Heart left ventricle (tissue), 16 donors: ENCODE results near the gene C4orf46. TPM values are rescaled to one million over a fixed set of nuclear protein-coding genes. Genes with fewer than 3 reads are reported as not detected.
"Not testable (repeated sequence)": the region's sequence is repeated elsewhere in the genome, so short reads cannot be mapped to it uniquely, and the experiment has no call there.

Source experiments
- ATAC-seq, 4 donors: fragments of 200-7000 bp; cut with Tn5 transposase; one replicate each; pipeline ENCODE4 v1.9.1; 2020 to 2022; ENCODE audit warnings: moderate library complexity in 4 of 4, mild to moderate bottlenecking in 3 of 4, moderate number of reproducible peaks in 1 of 4
- DNase-seq, 5 donors: peaks; one replicate each; pipeline ENCODE4 v3.0.0-alpha.2; 2020
- H3K27ac ChIP-seq, 12 donors: fragments of 200-600 bp; sonication (generic) in 4 of 12; one replicate each; pipeline versions ENCODE4 v1.5.0 to v1.8.0; 2016 to 2022; ENCODE audit warnings: mild to moderate bottlenecking in 2 of 12
- H3K27me3 ChIP-seq, 9 donors: fragments of 200-600 bp; sonication (generic) in 2 of 9; one replicate each; pipeline versions ENCODE4 v1.5.1 to v1.8.0; 2016 to 2022; ENCODE audit warnings: mild to moderate bottlenecking in 3 of 9
- H3K36me3 ChIP-seq, 9 donors: fragments of 200-600 bp; sonication (generic) in 2 of 9; one replicate each; pipeline versions ENCODE4 v1.5.0 to v1.8.0; 2018 to 2022; ENCODE audit warnings: mild to moderate bottlenecking in 2 of 9
- H3K4me1 ChIP-seq, 12 donors: fragments of 200-600 bp; sonication (generic) in 4 of 12; one replicate each; pipeline versions ENCODE4 v1.5.0 to v1.8.0; 2016 to 2022; ENCODE audit warnings: mild to moderate bottlenecking in 3 of 12
- H3K4me3 ChIP-seq, 12 donors: fragments of 200-600 bp; sonication (generic) in 4 of 12; one replicate each; pipeline versions ENCODE4 v1.5.0 to v1.8.0; 2017 to 2022; ENCODE audit warnings: mild to moderate bottlenecking in 9 of 12, moderate library complexity in 4 of 12
- H3K9me3 ChIP-seq, 12 donors: fragments of 200-600 bp; sonication (generic) in 4 of 12; one replicate each; pipeline versions ENCODE4 v1.5.0 to v1.8.0; 2016 to 2022; ENCODE audit warnings: mild to moderate bottlenecking in 1 of 12
- POLR2A ChIP-seq, 2 donors: fragments of 450-650 bp; IDR thresholded peaks; one replicate each; pipeline ENCODE4 v1.6.1; 2017; ENCODE audit warnings: antibody characterized with exemption in 2 of 2, mild to moderate bottlenecking in 2 of 2, moderate library complexity in 2 of 2
- WGBS, 4 donors: extraction: QIAGEN DNeasy Blood & Tissue Kit in 2 of 4; methylation state at CpG; one replicate each; pipeline versions ENCODE4 v1.1.5 to v1.1.7; 2013 to 2018; 5-methylcytosine and 5-hydroxymethylcytosine counted together
- intact Hi-C, 10 donors: fragments of 100-400 bp; cut with DNase I; formaldehyde crosslinking; loops; one replicate each; pipeline versions ENCODE4 v1.11.1 to v1.14.2; 2022
- long read RNA-seq, 3 donors: library from polyadenylated mRNA; unstranded; transcript quantifications; one replicate each; pipeline ENCODE4 v2.0.0, GENCODE V29; 2020 to 2021
- polyA plus RNA-seq, 2 donors: library from polyadenylated mRNA; stranded (reverse); fragments of 200-250 nt; gene quantifications; one replicate each; pipeline ENCODE4 v1.2.3, GENCODE V29; 2013
- total RNA-seq, 9 donors: library from RNA; depleted of rRNA in 2 of 9; stranded (reverse); fragments of >200 nt in 2 of 9; fragmentation: NEBNext Ultra II Directional in 3 of 9; extraction: Animal tissue kit (Norgen Biotek cat#: 25700) in 3 of 9; gene quantifications; one replicate each; pipeline versions ENCODE4 v1.1.0 to v1.2.4, GENCODE V29; 2016 to 2023
- TF ChIP-seq, protein P1 (sequence below), 12 donors: fragments of 200-600 bp; sonication (generic) in 4 of 12; IDR thresholded peaks; one replicate each; pipeline versions ENCODE4 v1.5.0 to v1.8.0; 2018 to 2022; ENCODE audit warnings: antibody characterized with exemption in 12 of 12, mild to moderate bottlenecking in 5 of 12
- donor health status: ischemic (EF 13 %, LVEDD 7.1; RV severe dilation, severe dysfunction).
- donor health status: healthy with polysubstance abuse.
- donor health status: DM: no; HTN: yes; CAD: no.
- donor health status: DM: no; HTN: no; CAD: no.
- donor health status: ischemic (EF 25% LVEDD 6.9; RV normal size, moderate dysfunction).
- donor health status: ischemic (EF 25% LVEDD 5.7; RV mildly dilated, moderate dysfunction).
- donor health status: healthy.
- donor health status: DM: yes; HTN: yes; CAD: no.
- donor health status: ischemic (EF 35%, LVEDD 5.7; RV mildly dilated, moderate dysfunction).
- donor health status: nonischemic (EF 11% LVEDD 7.7; RV severe dilation, severe dysfunction).
- donor health status: DM: yes; HTN: yes; CAD: no.
- donor health status: PGD.
- donor health status: ischemic (EF 29% LVEDD 5.4; RV normal size, mild dysfunction).
- donor health status: nonischemic (EF 23%, LVEDD 6.1; RV moderate dilation, normal function).

Gene C4orf46
- 1 to 10 TPM; 2.0 to 8.1 (median 4.5) TPM for total RNA-seq
- polyA plus RNA-seq, result 1 to 10 TPM; 2.4 to 2.8 TPM
- long read RNA-seq, donor 1, transcript C4orf46-201 (2 exons, 3,521 nt), result major isoform, 7 of 8 reads
- long read RNA-seq, donor 1, partial matches to known transcripts, result 0 of 8 reads
- long read RNA-seq, donor 1, other reads (novel, unspliced or antisense), result 0 of 8 reads
- long read RNA-seq, donor 2, transcript C4orf46-201 (2 exons, 3,521 nt), result major isoform, 48 of 65 reads
- long read RNA-seq, donor 2, partial matches to known transcripts, result 0 of 65 reads
- long read RNA-seq, donor 2, other reads (novel, unspliced or antisense), result 12 of 65 reads
- long read RNA-seq, donor 3, partial matches to known transcripts, result 0 of 5 reads
- long read RNA-seq, donor 3, other reads (novel, unspliced or antisense), result 0 of 5 reads

DNA sequence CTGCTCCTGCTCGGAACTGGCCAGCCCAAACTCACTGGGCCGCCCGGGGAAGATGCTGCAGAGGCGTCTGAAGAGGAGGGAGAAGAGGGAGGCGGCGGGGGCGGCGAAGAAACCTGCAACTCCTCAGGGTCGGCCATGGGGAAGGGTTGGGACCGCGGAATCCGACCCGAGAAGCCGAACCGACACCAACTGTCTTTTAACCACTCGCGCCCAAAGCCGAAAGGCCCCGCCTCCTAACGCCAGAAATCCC, at the start of gene C4orf46:
TSS of gene C4orf46 (minus strand) at position 223 of the 250 bp plus-strand sequence. CDS start at position 137, 86 bp downstream.
- WGBS, 4 donors, result 0 to 1% (median 1%) methylated on average over 16 to 20 of the region's 20 CpGs
- no peak for TF ChIP-seq POLR2A (IDR thresholded peaks at IDR 0.05)
- TF ChIP-seq, protein P1, sequence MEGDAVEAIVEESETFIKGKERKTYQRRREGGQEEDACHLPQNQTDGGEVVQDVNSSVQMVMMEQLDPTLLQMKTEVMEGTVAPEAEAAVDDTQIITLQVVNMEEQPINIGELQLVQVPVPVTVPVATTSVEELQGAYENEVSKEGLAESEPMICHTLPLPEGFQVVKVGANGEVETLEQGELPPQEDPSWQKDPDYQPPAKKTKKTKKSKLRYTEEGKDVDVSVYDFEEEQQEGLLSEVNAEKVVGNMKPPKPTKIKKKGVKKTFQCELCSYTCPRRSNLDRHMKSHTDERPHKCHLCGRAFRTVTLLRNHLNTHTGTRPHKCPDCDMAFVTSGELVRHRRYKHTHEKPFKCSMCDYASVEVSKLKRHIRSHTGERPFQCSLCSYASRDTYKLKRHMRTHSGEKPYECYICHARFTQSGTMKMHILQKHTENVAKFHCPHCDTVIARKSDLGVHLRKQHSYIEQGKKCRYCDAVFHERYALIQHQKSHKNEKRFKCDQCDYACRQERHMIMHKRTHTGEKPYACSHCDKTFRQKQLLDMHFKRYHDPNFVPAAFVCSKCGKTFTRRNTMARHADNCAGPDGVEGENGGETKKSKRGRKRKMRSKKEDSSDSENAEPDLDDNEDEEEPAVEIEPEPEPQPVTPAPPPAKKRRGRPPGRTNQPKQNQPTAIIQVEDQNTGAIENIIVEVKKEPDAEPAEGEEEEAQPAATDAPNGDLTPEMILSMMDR (IDR thresholded peaks at IDR 0.05), result no peak
- Histone ChIP-seq H3K4me3 (peak within 1 kb of the TSS; percentile 61 to 91 (median 80)), H3K4me1 (peaks cover 0 to 47% (median 20%) of the 10 kb centered on the region in 12 donors), H3K27me3 (no peaks in the 10 kb centered on the region), H3K36me3 (peaks cover 0 to 8% (median 0%) of the 10 kb centered on the region in 9 donors), H3K9me3 (no peaks in the 10 kb centered on the region), H3K27ac (peak within 1 kb of the TSS; percentile 93 to 98 (median 96))
- ATAC-seq (peak in 2 of 4 donors; percentile 4), DNase-seq (no peak)
- intact Hi-C loops, result loop anchor here in 2 of 10 donors (5.0 kb wide), 2 partner anchors 96 to 499 kb away; partner anchors contain the start of genes FNIP2 (in 1 of the 2) and GASK1B (in 1 of the 2)

DNA sequence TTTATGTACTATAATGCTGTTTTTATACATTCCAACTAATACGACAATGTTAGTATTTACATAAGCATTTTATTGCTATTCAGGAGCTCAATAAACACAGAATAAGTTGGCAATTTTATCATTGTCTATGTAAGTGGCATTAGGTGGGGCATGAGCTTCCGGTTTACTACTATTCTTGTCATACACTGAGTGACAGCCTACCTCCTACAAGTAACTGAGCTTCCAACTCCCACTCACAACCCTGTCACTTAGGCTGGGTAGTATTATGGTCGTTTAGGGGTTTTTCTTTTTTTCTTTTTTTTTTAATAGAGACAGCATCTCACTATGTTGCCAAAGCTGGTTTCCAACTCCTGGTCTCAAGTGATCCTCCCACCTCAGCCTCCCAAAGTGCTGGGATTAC, 44.1 kb upstream of the C4orf46 start:
- intact Hi-C loops, result no loop called here

GRCh38 chr4:158714937-158715336, 43.2 kb upstream of the C4orf46 start:
- peaks cover 0 to under 1% (median 0%) of the 10 kb centered on the region in 12 donors for H3K4me1 ChIP-seq
- peaks cover 0 to 100% (median 100%) of the 10 kb centered on the region in 9 donors for H3K36me3 ChIP-seq
- DNase-seq (no peak), ATAC-seq (no peak)
- no peaks in the 10 kb centered on the region for H3K9me3 ChIP-seq
- H3K27ac ChIP-seq, result no peak overlapping the region
- WGBS, 4 donors, result 86 to 95% (median 92%) methylated on average over 4 of the region's 4 CpGs
- TF ChIP-seq POLR2A (IDR thresholded peaks at IDR 0.05), result no peak
- TF ChIP-seq, protein P1 (IDR thresholded peaks at IDR 0.05), result no peak
- no peaks in the 10 kb centered on the region for H3K27me3 ChIP-seq
- intact Hi-C loops, result no loop called here
- H3K4me3 ChIP-seq, result no peak overlapping the region

More for the DNA sequence above, 44.1 kb upstream of the C4orf46 start:
- DNase-seq (no peak), ATAC-seq (no peak)
- Histone ChIP-seq H3K4me3 (no peak overlapping the region), H3K36me3 (peaks cover 0 to 100% (median 98%) of the 10 kb centered on the region in 9 donors), H3K4me1 (peaks cover 0 to 3% (median 0%) of the 10 kb centered on the region in 12 donors), H3K27ac (no peak overlapping the region), H3K27me3 (no peaks in the 10 kb centered on the region), H3K9me3 (no peaks in the 10 kb centered on the region)
- WGBS, 4 donors, result 61 to 88% (median 80%) methylated on average over 3 of the region's 3 CpGs
- no peak for TF ChIP-seq POLR2A (IDR thresholded peaks at IDR 0.05)
- TF ChIP-seq, protein P1 (IDR thresholded peaks at IDR 0.05), result no peak

GRCh38 chr4:158712622-158713021, 40.9 kb upstream of the C4orf46 start:
- H3K27ac ChIP-seq, H3K27me3 ChIP-seq, ATAC-seq, H3K9me3 ChIP-seq, H3K4me3 ChIP-seq, DNase-seq, H3K4me1 ChIP-seq, intact Hi-C loops: not testable (repeated sequence)
- 91 to 99% (median 97%) methylated on average over 4 of the region's 4 CpGs for WGBS, 4 donors
- H3K36me3 ChIP-seq, result peaks cover 0 to 100% (median 100%) of the 10 kb centered on the region in 9 donors
